Body of pancreas (tissue), 4 donors: ENCODE results near the gene CIAO1.

Experiments used
- POLR2A ChIP-seq, 3 donors: fragments of 450-650 bp; IDR thresholded peaks; one replicate each; pipeline ENCODE4 v1.6.1; 2016; ENCODE audit warnings: antibody characterized with exemption in 3 of 3, mild to moderate bottlenecking in 2 of 3
- TF ChIP-seq, protein P1 (sequence below), 7 experiments: fragments of 450-650 bp in 4 of 7; fragments of 200-600 bp in 3 of 7; sonication (generic) in 3 of 7; IDR thresholded peaks; one replicate each; pipeline ENCODE4 v1.5.1; 2016 to 2019; ENCODE audit warnings: antibody characterized with exemption in 7 of 7

DNA sequence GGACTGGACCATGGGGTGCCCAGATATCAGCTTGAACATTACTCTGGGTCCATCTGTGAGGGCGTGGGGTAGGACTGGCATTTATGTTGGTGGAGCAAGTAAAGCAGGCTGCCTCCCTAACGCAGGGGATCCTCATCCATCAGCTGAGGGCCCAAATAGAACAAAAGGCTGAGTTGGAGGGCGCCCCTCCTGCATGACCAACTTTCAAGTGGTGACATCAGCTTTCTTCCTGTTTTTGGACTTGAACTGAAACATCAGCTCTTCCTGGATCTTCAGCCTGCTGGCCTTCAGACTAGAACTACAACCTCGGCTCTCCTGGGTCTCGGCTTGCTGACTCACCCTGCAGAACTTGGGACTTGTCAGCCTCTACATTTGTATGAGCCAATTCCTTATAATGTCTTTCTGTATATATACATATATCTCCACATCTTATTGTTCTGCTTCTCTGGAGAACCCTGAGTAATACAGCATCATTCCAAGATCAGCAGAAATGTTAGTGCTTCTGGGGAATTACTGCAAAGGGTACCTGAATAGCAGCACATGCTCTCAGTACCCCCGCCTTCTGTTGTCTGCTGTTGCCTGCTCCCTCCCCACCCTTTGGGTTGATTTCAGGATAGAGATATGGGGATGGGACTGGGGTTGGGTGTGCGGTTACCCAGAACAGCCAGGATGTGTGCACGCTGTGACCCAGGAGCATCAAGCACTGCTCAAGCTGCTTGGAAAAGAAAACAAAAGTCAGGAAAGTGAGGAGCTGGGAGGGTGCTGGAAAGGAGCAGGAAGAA lies 20.2 kb upstream of the CIAO1 start:
- TF ChIP-seq, protein P1, sequence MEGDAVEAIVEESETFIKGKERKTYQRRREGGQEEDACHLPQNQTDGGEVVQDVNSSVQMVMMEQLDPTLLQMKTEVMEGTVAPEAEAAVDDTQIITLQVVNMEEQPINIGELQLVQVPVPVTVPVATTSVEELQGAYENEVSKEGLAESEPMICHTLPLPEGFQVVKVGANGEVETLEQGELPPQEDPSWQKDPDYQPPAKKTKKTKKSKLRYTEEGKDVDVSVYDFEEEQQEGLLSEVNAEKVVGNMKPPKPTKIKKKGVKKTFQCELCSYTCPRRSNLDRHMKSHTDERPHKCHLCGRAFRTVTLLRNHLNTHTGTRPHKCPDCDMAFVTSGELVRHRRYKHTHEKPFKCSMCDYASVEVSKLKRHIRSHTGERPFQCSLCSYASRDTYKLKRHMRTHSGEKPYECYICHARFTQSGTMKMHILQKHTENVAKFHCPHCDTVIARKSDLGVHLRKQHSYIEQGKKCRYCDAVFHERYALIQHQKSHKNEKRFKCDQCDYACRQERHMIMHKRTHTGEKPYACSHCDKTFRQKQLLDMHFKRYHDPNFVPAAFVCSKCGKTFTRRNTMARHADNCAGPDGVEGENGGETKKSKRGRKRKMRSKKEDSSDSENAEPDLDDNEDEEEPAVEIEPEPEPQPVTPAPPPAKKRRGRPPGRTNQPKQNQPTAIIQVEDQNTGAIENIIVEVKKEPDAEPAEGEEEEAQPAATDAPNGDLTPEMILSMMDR (IDR thresholded peaks at IDR 0.05): no peak
- no peak for TF ChIP-seq POLR2A (IDR thresholded peaks at IDR 0.05)
